Measurements from ENCODE around the gene ABCF1.
"Not testable (repeated sequence)": the region's sequence is repeated elsewhere in the genome, so short reads cannot be mapped to it uniquely, and the experiment has no call there.

Gene ABCF1

DNA sequence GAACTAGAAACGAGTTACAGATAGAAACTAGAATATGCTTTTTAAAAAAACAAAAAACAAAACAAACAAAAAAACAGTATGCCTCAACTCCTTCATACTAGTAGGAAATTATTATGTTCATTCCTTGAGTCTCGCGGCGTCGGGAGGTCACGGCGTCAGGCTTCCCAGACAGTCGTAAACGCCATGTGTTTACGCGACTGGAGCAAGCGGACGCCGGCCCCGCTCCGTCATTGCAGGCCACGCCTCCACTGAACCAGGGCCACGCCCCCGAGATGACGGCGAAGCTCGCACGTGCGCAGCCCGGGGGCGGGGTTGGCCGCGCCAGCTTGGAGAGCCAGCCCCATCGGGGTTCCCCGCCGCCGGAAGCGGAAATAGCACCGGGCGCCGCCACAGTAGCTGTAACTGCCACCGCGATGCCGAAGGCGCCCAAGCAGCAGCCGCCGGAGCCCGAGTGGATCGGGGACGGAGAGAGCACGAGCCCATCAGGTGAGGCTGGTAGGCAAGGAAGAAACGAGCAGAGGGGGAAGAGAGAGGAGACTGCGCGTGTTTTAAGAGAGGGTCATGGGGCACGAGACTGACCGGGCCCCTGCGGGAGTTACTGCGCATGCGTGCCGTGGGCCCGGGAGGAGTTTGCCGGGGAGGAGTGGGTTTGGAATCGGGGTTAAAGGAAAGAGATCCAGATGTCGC, at the start of gene ABCF1:
TSS of gene ABCF1 (plus strand) at position 368 of the 687 bp plus-strand sequence. CDS start at position 414, 46 bp downstream.
- in situ Hi-C loops (cut with MboI; ENCODE audit: low sequenced_read_pairs): no loop called here

DNA sequence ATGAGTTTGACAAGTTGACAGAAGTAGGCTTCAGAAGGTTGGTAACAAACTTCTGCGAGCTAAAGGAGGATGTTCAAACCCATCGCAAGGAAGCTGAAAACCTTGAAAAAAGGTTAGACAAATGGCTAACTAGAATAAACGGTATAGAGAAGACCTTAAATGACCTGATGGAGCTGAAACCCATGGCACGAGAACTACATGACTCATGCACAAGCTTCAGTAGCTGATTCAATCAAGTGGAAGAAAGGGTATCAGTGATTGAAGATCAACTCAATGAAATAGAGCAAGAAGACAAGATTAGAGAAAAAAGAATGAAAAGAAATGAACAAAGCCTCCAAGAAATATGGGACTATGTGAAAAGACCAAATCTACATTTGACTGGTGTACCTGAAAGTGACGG, 49.3 kb upstream of the ABCF1 start:
- in situ Hi-C loops (cut with MboI; ENCODE audit: low sequenced_read_pairs): not testable (repeated sequence)

DNA sequence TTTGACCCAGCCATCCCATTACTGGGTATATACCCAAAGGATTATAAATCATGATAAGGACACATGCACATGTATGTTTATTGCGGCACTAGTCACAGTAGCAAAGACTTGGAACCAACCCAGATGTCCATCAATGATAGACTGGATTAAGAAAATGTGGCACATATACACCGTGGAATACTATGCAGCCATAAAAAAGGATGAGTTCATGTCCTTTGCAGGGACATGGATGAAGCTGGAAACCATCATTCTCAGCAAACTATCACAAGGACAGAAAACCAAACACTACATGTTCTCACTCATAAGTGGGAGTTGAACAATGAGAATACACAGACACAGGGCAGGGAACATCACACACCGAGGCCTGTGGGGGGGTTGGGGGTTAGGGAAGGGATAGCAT, 44.8 kb upstream of the ABCF1 start:
- in situ Hi-C loops (cut with MboI; ENCODE audit: low sequenced_read_pairs): not testable (repeated sequence)

DNA sequence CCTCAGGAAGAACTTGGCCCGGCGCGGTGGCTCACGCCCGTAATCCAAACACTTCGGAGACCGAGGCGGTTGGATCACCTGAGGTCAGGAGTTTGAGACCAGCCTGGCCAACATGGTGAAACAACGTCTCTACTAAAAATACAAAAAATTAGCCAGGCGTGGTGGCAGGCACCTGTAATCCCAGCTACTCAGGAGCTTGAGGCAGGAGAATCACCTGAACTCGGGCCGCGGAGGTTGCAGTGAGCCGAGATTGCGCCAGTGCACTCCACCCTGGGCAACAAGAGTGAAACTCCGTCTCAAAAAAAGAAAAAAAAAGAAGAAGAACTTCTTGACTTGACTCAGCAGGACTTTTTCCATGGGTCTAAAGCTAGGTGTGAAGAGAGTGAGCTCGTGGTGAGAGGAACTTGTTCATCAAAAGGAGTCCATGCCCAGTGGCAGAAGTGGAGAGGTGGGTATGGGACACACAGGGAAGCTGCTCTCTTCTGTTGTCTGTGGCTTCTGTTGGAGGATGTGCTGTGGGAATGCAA, 41.8 kb upstream of the ABCF1 start:
- in situ Hi-C loops (cut with MboI; ENCODE audit: low sequenced_read_pairs): not testable (repeated sequence)

DNA sequence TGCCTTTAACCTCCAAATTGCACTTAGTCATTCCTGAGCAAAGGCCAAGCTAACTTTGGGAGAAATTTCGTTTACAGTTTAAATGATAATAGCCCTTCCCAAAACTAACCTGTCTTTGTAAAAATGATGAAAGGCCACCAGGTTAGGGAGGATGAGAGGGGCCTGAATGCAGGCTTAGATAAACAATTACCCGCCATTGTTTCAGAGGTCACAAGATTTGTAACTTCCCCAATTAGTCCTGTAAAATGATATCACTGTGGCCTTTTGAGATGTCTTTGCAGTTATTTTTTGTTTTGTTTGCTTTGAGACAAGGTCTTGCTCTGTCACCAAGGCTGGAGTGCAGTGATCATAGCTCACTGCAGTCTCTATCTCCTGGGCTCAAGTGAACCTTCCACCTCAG, 41.2 kb upstream of the ABCF1 start:
- in situ Hi-C loops (cut with MboI; ENCODE audit: low sequenced_read_pairs): loop anchor here (5.0 kb wide), 1 partner anchor 38 kb away; no protein-coding TSS in a partner anchor

DNA sequence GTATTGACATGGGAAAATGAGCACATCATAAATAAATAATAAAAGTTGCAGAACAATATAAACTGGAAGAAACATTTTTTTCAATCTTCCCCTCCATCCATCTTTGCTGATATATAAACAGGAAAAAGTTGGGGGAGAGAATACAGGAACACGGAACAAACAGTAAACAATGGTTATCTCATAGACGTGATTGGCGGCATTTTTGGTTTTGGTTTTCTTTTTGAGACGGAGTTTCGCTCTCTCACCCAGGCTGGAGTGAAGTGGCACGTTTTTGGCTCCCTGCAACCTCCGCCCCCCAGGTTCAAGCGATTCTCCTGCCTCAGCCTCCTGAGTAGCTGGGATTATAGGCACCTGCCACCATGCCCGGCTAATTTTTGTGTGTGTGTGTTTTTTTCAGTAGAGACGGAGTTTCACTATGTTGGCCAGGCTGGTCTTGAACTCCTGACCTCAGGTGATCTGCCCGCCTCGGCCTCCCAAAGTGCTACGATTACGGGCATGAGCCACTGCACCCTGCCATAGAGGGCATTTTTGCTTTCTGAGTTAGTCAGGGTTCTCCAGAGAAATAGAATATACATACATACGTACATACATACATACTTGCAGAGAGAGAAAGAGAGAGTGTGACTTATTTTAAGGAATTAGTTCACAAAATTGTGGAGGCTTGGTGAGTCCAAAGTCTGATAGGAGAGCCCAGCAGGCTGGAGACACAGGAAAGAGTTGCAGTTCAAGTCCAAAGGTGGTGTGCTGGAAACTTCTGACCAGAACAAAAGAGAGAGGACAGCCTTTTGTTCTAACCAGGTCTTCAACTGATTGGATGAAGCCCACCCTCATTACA, 37.6 kb upstream of the ABCF1 start:
- in situ Hi-C loops (cut with MboI; ENCODE audit: low sequenced_read_pairs): loop anchor here (5.0 kb wide), 1 partner anchor 41 kb away; no protein-coding TSS in a partner anchor

DNA sequence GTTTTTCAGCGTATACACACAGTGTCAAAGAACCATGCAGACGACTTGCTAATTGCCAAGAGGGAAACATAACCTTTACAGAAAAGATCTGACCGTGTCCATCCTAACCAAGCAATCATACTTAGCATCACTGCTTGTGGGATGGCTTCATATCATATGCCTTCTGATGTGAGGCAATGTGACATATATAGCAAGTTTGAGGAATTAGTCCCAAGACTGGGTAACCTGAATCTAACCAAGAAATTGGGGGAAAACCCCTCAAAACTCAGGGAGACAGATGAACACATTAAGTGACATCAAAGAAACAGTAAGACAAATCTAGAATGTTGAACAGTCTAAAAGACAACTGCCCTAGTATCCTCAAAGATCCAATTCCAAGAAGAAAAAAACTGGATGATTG, 33.3 kb upstream of the ABCF1 start:
- in situ Hi-C loops (cut with MboI; ENCODE audit: low sequenced_read_pairs): no loop called here

DNA sequence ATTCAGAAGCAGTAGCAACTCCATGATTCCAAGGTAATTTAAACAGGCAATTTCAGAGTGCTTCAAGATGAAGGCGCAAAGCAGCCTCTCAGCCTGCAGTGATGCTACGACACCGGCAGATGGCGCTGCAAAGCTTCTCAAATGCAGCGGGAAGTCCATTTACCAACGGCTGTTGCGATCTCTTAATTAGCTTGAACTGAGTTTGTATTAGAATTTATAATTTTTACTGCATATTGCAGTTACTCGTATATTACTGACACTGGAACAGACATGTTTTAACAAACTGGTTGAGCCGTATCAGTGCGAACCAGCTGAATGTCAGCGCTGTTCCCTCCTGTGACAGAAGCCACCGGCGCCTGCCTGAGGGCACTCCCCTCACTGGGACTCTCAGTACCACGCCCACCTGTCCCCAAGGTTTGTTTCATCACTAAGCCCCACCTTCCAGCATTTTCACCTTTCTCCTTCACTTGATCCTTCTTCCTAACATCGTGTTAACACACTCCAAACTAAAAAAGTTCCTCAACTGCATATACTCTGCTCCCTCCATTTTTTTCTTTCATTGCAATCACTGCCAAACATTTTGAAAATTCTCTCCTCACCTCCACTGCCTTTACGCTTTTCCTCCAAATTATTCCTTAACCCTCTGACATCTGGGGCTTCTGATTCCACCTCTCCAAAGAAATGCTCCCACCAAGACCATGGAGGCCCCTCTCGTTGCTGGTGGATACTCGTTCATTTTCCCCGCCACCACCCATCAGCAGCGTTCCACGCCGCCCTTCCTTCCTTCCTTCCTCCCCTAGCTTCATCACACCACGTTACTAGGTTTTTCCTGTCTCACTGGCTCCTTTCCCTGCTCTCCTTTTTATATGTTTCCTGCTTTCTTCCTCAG, 29.5 kb upstream of the ABCF1 start:
- in situ Hi-C loops (cut with MboI; ENCODE audit: low sequenced_read_pairs): loop anchor here (10.0 kb wide), 2 partner anchors 183 to 543 kb away; partner anchors contain the start of gene TUBB

DNA sequence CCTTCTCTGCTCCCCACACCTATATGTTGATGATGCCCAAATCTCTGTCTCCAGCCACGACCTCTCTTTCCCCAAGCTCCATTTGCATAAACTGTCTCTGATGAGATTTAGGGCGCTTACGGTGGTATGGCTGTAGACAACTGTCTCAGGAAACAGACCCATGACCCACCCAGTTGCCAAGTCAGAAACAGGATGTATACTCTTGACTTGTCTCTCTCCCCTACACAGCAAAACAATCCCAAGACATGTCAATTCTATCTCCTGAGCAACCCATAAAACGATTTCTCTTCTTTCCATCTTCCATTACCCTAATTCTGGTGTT, 28.9 kb upstream of the ABCF1 start:
- in situ Hi-C loops (cut with MboI; ENCODE audit: low sequenced_read_pairs): loop anchor here (10.0 kb wide), 2 partner anchors 182 to 542 kb away; partner anchors contain the start of gene TUBB

DNA sequence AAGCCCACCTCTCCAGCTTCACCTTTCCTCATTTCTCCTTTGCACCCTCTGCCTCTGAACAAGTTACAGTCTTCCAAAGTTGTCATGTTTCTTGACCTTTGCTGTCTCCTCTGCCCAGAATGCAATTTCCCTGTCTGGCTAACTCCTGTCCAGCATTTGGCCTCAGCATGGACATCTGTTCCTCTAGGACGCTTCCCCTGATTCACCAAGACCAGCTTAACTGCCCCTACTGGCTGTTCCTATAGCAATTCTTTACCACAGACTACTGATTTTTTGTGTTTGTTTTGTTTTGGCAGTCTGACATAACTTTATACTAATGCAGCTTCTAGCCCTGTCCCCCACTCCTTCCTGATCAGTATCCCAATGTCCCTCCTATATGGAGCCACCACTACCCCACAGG, 28.3 kb upstream of the ABCF1 start:
- in situ Hi-C loops (cut with MboI; ENCODE audit: low sequenced_read_pairs): loop anchor here (10.0 kb wide), 2 partner anchors 182 to 542 kb away; partner anchors contain the start of gene TUBB

DNA sequence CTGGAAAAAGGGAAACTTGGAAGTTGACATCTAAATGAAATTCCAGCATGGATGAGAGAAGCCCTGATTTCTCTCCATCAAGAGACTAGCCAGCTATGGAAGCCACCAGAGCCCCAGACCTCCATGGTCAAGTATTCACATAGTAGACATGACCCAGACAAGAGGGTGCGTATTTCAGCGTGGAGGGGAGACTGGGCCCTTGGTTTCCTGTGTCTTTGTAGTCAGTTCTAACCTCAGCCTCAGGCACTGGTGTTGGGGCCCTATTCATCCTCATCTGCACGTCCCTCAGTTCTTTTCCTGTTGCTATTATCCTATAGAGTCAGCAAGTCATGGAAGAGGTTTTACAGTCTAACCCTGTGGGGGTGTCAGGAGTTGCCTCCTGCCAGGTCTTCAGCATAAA, 27.4 kb upstream of the ABCF1 start:
- in situ Hi-C loops (cut with MboI; ENCODE audit: low sequenced_read_pairs): loop anchor here (10.0 kb wide), 2 partner anchors 181 to 541 kb away; partner anchors contain the start of gene TUBB

DNA sequence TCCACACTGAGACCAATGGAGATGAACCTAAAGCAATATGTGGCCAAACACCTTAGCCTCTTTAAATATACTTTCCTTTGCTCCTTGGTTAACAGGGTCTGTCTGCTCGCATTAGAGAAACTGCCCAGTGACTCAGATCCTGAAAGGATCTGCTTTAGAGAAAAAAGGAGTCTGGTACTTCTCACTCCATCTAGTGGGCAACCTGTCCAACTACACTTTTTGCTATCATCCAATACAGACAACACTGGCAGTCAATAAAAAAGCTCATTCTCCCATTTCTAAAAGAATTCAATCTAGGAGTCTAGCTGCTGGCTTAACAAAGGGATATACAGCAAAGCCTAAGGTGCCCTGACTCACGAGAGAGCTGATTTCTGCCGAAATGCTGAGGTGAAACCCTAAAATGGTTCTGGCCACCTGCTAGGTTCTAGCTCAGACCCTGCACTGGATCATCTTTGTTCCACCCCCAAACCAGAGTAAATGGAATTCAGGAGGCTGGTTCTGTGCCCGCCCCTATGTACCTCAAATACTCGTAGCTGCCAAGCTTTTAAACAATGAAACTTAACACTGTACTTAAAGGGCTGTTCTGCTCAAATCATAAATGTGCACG, 26.5 kb upstream of the ABCF1 start:
- in situ Hi-C loops (cut with MboI; ENCODE audit: low sequenced_read_pairs): loop anchor here (10.0 kb wide), 2 partner anchors 180 to 540 kb away; partner anchors contain the start of gene TUBB

DNA sequence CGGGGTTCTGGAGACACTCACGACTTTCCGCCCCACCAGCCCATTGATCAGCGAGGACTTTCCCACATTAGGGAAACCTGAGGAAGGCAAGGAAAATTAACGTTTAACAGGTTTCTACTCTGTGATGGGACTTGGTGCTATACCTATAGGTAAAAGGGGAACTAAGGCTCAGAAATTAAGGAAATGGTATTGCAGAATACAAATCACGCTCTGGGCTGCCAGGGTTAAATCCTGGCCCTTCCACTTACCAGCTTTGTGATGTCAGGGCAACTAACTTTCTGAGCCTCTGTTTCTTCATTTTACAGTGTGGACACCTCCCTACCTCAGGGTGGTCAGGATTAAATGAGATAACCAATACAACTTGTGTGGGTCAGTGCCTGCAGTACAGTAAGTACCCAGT, 23.8 kb upstream of the ABCF1 start:
- in situ Hi-C loops (cut with MboI; ENCODE audit: low sequenced_read_pairs): loop anchor here (10.0 kb wide), 2 partner anchors 177 to 537 kb away; partner anchors contain the start of gene TUBB

DNA sequence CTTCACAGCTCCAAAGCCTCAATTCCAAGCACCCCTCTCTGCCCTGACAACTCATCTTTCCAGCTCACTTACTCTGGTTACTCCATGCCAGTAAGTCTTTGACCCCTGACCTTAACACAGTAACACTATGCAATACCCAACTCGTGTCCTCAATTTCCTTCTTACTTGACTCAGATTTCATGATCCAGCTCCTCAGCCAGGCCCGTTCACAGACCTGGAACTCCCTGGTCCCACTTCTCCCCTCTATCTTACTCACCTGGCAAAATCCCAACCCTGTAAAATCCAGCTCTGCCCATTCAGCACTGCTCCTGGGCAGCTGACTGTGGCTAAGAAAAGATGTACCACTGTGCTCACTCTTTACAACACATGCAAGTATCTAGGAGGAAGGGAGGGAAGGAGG, 22.9 kb upstream of the ABCF1 start:
- in situ Hi-C loops (cut with MboI; ENCODE audit: low sequenced_read_pairs): loop anchor here (10.0 kb wide), 2 partner anchors 176 to 536 kb away; partner anchors contain the start of gene TUBB

DNA sequence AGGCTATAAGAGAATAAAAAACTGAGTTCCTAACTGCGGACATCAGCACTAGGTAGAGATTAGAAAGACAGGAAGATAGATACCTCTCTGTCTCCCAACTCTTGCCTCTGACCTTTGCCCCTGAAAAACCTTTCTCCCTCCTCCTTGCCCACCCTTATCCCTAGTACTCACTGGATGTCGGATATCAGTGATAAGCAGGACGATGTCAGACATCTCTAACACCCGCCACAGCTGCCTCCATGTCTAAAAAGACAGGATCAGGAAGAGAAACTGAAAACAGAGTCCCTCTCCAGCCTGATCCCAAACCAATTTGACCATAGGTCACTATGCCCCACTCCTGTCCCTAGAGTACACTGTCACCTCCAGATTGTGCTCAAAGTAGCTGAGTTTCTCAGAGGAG, 16.8 kb upstream of the ABCF1 start:
- in situ Hi-C loops (cut with MboI; ENCODE audit: low sequenced_read_pairs): no loop called here

DNA sequence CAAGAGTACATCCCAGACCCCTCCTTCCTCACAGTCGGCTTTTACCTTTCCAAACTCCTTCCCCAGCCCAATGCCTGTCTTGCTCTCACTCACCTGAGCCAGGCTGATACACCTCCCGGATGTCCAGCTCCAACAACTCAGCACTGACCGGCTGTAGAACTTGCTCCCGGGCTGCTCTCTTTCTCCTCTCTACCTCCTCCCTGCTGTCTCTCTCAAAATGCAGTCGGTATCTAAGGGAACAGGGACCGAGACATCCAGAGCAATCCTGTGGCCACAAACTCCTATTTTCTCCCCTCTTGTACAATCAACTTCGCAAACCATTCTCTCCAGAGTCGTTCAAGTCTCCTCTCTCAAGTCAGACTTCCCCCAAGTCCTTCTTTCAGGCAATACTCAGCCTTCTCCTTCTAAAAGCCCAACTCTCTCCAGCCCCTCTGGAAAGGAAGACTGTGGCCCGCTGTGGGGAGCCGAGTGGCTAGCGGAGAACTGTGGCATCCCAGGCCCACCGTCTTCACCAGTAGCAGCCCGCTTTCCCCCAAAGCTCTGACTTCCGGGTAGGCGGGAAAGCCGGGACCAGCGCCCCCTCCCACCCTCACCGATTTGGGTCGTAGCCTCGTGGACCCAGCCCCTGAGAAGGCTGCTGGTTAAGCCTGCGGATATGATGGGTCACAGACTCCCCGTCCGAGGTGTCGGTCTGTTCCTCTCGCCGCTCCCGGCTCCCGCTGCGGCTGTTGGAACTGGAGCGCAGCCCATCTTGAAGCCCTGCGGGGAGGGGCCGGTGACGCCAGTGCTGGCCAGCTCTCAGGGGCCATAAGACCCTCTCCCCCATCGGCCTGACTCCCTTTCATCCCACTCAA, 16.1 kb upstream of the ABCF1 start:
- in situ Hi-C loops (cut with MboI; ENCODE audit: low sequenced_read_pairs): no loop called here

DNA sequence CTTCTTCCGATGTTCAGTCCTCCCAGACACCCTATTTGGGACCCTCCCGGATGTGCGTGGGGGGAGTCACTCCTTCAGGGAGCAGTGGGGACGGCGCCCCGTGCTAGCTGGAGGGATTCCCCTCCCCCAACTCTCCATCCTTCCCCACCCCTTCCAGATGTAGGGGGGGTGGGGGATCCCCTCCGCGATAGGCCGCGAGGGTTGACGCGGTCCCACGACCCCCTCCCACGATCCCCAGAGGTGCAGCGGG, 15.5 kb upstream of the ABCF1 start:
- in situ Hi-C loops (cut with MboI; ENCODE audit: low sequenced_read_pairs): no loop called here

DNA sequence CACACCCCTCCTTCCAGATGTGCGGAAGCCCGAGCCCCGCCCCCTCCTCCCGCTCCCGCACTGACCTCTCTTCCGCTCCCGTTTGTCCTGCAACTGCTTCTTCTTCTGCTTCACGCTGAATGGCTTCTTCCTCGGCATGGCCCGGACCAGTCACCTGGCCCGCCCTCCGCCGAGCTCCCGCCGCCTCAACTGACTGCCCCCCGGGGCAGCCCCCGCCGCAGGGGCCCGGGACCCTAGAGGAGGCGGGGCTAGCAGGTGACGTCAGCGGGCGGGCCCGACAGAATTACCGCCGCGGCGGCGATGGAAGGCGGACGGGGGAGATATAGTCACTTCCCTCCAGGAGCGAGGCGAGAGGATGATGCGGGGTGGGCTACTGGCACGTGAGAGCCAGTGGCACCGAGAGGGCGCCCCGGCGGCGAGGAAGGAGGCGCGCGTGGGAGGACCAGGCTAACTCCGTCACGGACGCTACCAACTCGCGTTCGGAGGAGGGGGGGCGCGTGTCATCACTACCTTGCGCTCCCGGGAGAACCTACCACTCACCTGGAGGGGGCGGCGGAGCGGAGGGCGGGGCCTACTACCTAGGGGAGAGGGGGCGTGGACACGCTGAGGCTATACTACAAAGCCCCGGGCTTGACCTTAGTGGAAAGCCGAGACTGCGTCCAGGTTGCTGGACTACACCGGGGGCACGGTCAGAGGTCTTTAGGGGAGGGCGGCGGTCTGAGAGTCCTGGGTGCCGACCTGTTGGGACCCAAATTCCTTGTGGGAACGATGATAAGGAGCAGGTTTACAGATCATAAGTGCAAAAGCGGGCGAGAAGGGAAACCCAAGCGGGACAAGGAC, 15.0 kb upstream of the ABCF1 start, which contains the start of gene GNL1:
TSS of gene GNL1 (minus strand) at position 424 of the 840 bp plus-strand sequence. CDS start at position 138, 286 bp downstream.
- in situ Hi-C loops (cut with MboI; ENCODE audit: low sequenced_read_pairs): no loop called here
